GM23338 (cell line): ENCODE data around the gene SVIL. TPM values are rescaled to one million over a fixed set of nuclear protein-coding genes. Genes with fewer than 3 reads are reported as not detected.

Experiments
- ATAC-seq: fragments of 200-7000 bp; cut with Tn5 transposase; 3 replicates; pipeline ENCODE4 v1.9.1; 2020
- DNase-seq: peaks from one replicate; pipeline ENCODE4 v3.0.0-alpha.2; 2015; ENCODE audit warnings: low spot score
- H2AFZ ChIP-seq: fragments of 200-600 bp; sonication (generic); 2 replicates; pipeline ENCODE4 v1.8.0; 2016; ENCODE audit warnings: antibody characterized with exemption, mild to moderate bottlenecking, moderate library complexity
- H3F3A ChIP-seq: fragments of 200-600 bp; sonication (generic); replicated peaks from 2 replicates; pipeline ENCODE4 v1.8.0; 2017; ENCODE audit warnings: antibody characterized with exemption, mixed run types, low read depth
- H3K27ac ChIP-seq: fragments of 200-600 bp; sonication (generic); 2 replicates; pipeline ENCODE4 v1.6.1; 2016; ENCODE audit warnings: low read depth
- H3K27me3 ChIP-seq: fragments of 200-600 bp; sonication (generic); 2 replicates; pipeline ENCODE4 v1.8.0; 2016; ENCODE audit warnings: mild to moderate bottlenecking, mixed run types, moderate library complexity; ENCODE audit not compliant: insufficient read depth
- H3K36me3 ChIP-seq: fragments of 200-600 bp; sonication (generic); 2 replicates; pipeline ENCODE4 v1.8.0; 2016; ENCODE audit warnings: mild to moderate bottlenecking; ENCODE audit not compliant: insufficient read depth
- H3K4me1 ChIP-seq: fragments of 200-600 bp; sonication (generic); 2 replicates; pipeline ENCODE4 v1.8.0; 2016; ENCODE audit warnings: mild to moderate bottlenecking, moderate library complexity; ENCODE audit not compliant: insufficient read depth
- H3K4me2 ChIP-seq: fragments of 200-600 bp; sonication (generic); 2 replicates; pipeline ENCODE4 v1.7.1; 2017; ENCODE audit warnings: mixed run types
- H3K4me3 ChIP-seq: fragments of 200-600 bp; sonication (generic); 2 replicates; pipeline ENCODE4 v1.6.1; 2016; ENCODE audit warnings: mixed run types
- H3K79me2 ChIP-seq: fragments of 200-600 bp; sonication (generic); replicated peaks from 2 replicates; pipeline ENCODE4 v1.8.0; 2017; ENCODE audit warnings: mild to moderate bottlenecking; ENCODE audit not compliant: insufficient read depth
- H3K9me2 ChIP-seq: fragments of 200-600 bp; sonication (generic); 2 replicates; pipeline ENCODE4 v1.8.0; 2017; ENCODE audit not compliant: insufficient read depth
- H4K20me1 ChIP-seq: fragments of 200-600 bp; sonication (generic); replicated peaks from 2 replicates; pipeline ENCODE4 v1.8.0; 2017; ENCODE audit warnings: mild to moderate bottlenecking; ENCODE audit not compliant: insufficient read depth
- H3K27ac Mint-ChIP-seq: 2 replicates; pipeline ENCODE4 v1.8.0; 2020; ENCODE audit warnings: inconsistent platforms, mild to moderate bottlenecking, moderate library complexity, mixed read lengths
- H3K27me3 Mint-ChIP-seq: 3 replicates; pipeline ENCODE4 v1.8.0; 2022; ENCODE audit warnings: low read depth, mild to moderate bottlenecking, moderate library complexity, mixed read lengths, inconsistent platforms; ENCODE audit not compliant: insufficient read depth, poor library complexity
- H3K36me3 Mint-ChIP-seq: 3 replicates; pipeline ENCODE4 v1.8.0; 2021; ENCODE audit warnings: low read depth, mild to moderate bottlenecking, inconsistent platforms, moderate library complexity, mixed read lengths
- H3K4me1 Mint-ChIP-seq: 3 replicates; pipeline ENCODE4 v1.8.0; 2020; ENCODE audit warnings: mild to moderate bottlenecking, inconsistent platforms, mixed read lengths
- H3K4me3 Mint-ChIP-seq: 3 replicates; pipeline ENCODE4 v1.8.0; 2021; ENCODE audit warnings: moderate library complexity, mild to moderate bottlenecking, inconsistent platforms, mixed read lengths
- H3K9me3 Mint-ChIP-seq: 3 replicates; pipeline ENCODE4 v1.8.0; 2020; ENCODE audit warnings: moderate library complexity, mild to moderate bottlenecking, inconsistent platforms, mixed read lengths
- CREB1 ChIP-seq: fragments of 250-450 bp; sonication (Bioruptor Pico); IDR thresholded peaks from 2 replicates; pipeline ENCODE4 v1.5.0; 2020; ENCODE audit warnings: low read depth, mild to moderate bottlenecking, moderate library complexity
- CTCF ChIP-seq, 2 experiments: fragments of 200-600 bp in 1 of 2; sonication (generic) in 1 of 2; conservative IDR thresholded peaks; 2 replicates each; pipeline versions ENCODE4 v1.5.1 to v1.6.1; 2016 to 2017; ENCODE audit warnings: antibody characterized with exemption in 2 of 2, low read depth in 2 of 2, mild to moderate bottlenecking in 2 of 2, moderate library complexity in 1 of 2
- ETS1 ChIP-seq: IDR thresholded peaks from 2 replicates; pipeline ENCODE4 v1.6.1; 2016; ENCODE audit warnings: antibody characterized with exemption
- EZH2 ChIP-seq: fragments of 200-600 bp; sonication (generic); IDR thresholded peaks from one replicate; pipeline ENCODE4 v1.8.0; 2017; ENCODE audit warnings: antibody characterized with exemption, mild to moderate bottlenecking, low read depth; ENCODE audit not compliant: unreplicated experiment
- EZH2phosphoT487 ChIP-seq: fragments of 200-600 bp; sonication (generic); IDR thresholded peaks from one replicate; pipeline ENCODE4 v1.8.1; 2018; ENCODE audit warnings: antibody characterized with exemption; ENCODE audit not compliant: unreplicated experiment
- JUNB ChIP-seq: IDR thresholded peaks from one replicate; pipeline ENCODE4 v1.6.1; 2016; ENCODE audit warnings: antibody characterized with exemption; ENCODE audit not compliant: unreplicated experiment
- NANOG ChIP-seq: IDR thresholded peaks from 2 replicates; pipeline ENCODE4 v1.6.1; 2016; ENCODE audit warnings: antibody characterized with exemption, borderline replicate concordance
- POLR2AphosphoS5 ChIP-seq: IDR thresholded peaks from 2 replicates; pipeline ENCODE4 v1.6.1; 2016; ENCODE audit warnings: antibody characterized with exemption, low read depth
- REST ChIP-seq: IDR thresholded peaks from one replicate; pipeline ENCODE4 v1.6.1; 2018; ENCODE audit warnings: antibody characterized with exemption; ENCODE audit not compliant: unreplicated experiment
- STAT1 ChIP-seq: IDR thresholded peaks from one replicate; pipeline ENCODE4 v1.6.1; 2016; ENCODE audit warnings: antibody characterized with exemption; ENCODE audit not compliant: unreplicated experiment
- ZNF114 ChIP-seq: fragments of 250-450 bp; sonication (Bioruptor Pico); IDR thresholded peaks from 2 replicates; pipeline ENCODE4 v1.5.0; 2020; ENCODE audit warnings: mild to moderate bottlenecking, moderate library complexity
- ZNF331 ChIP-seq: fragments of 250-450 bp; sonication (Bioruptor Pico); IDR thresholded peaks from 2 replicates; pipeline ENCODE4 v1.5.0; 2020; ENCODE audit warnings: low read depth, mild to moderate bottlenecking, moderate library complexity
- ZNF462 ChIP-seq: fragments of 250-450 bp; sonication (Bioruptor Pico); IDR thresholded peaks from 2 replicates; pipeline ENCODE4 v1.5.0; 2020; ENCODE audit warnings: mild to moderate bottlenecking, moderate library complexity
- polyA plus RNA-seq: library from polyadenylated mRNA; unstranded; fragments of >200 nt; fragmentation: Nextera tagmentation; extraction: Ambion mirVana; gene quantifications from 2 replicates; pipeline ENCODE4 v1.2.1, GENCODE V29; 2016
- total RNA-seq: library from RNA; depleted of rRNA; stranded (reverse); fragments of >200 nt; shearing (Covaris generic); gene quantifications from 2 replicates; pipeline ENCODE4 v1.2.3, GENCODE V29; 2014

The SVIL gene
- total and polyA plus RNA-seq, 2 experiments from 2014 or later, result 8.8 to 34.9 TPM

- Mint-ChIP-seq H3K36me3 (peaks cover 26% of the 10 kb centered on the region), H3K27me3 (peaks cover 2% of the 10 kb centered on the region), H3K9me3 (peaks cover 37% of the 10 kb centered on the region), H3K4me3 (no peak overlapping the region), H3K27ac (no peak overlapping the region), H3K4me1 (no peaks in the 10 kb centered on the region)
- Histone ChIP-seq H2AFZ (no peak overlapping the region), H3K27me3 (no peaks in the 10 kb centered on the region), H4K20me1 (no peaks in the 10 kb centered on the region), H3K9me2 (no peaks in the 10 kb centered on the region), H3K4me1 (no peaks in the 10 kb centered on the region), H3K4me2 (no peak overlapping the region), H3F3A (no peaks in the 10 kb centered on the region), H3K36me3 (no peaks in the 10 kb centered on the region), H3K79me2 (no peaks in the 10 kb centered on the region), H3K4me3 (no peak overlapping the region), H3K27ac (no peak overlapping the region)
- DNase-seq (no peak), ATAC-seq (no peak)
- TF ChIP-seq ZNF331 (CRISPR knock-in tag), result no peak
- no peak for TF ChIP-seq STAT1
- TF ChIP-seq EZH2, result no peak
- TF ChIP-seq NANOG, result no peak
- no peak for TF ChIP-seq EZH2phosphoT487
- no peak for TF ChIP-seq CREB1 (CRISPR knock-in tag)
- no peak for TF ChIP-seq ETS1
- no peak for TF ChIP-seq POLR2AphosphoS5
- no peak for TF ChIP-seq REST
- TF ChIP-seq ZNF462 (CRISPR knock-in tag), result no peak
- no peak for TF ChIP-seq CTCF (conservative IDR thresholded peaks at IDR 0.05; ENCODE audit: low read depth in 2 of 2)
- no peak for TF ChIP-seq ZNF114 (CRISPR knock-in tag)
- no peak for TF ChIP-seq JUNB
Measured at GRCh38 chr10:29435809-29436501, 198.8 kb downstream of the SVIL start.
